Hepatocyte (in vitro differentiated cells): Measurements from ENCODE around the gene TMPRSS11B.

Experiments
- CTCF ChIP-seq: fragments of 200-600 bp; sonication (generic); IDR thresholded peaks from 2 replicates; pipeline ENCODE4 v1.5.1; 2016; ENCODE audit warnings: antibody characterized with exemption, mild to moderate bottlenecking; ENCODE audit not compliant: poor library complexity
- EZH2 ChIP-seq: fragments of 200-600 bp; sonication (generic); IDR thresholded peaks from 2 replicates; pipeline ENCODE4 v1.6.1; 2016; ENCODE audit warnings: antibody characterized with exemption, mild to moderate bottlenecking, borderline replicate concordance
- EZH2phosphoT487 ChIP-seq: fragments of 200-600 bp; sonication (generic); IDR thresholded peaks from one replicate; pipeline ENCODE4 v1.6.1; 2018; ENCODE audit warnings: antibody characterized with exemption, mild to moderate bottlenecking, low read depth, moderate library complexity; ENCODE audit not compliant: unreplicated experiment, severe bottlenecking

GRCh38 chr4:68187145-68187544 is 58.3 kb downstream of the TMPRSS11B start:
- TF ChIP-seq EZH2: no peak
- no peak for TF ChIP-seq CTCF
- TF ChIP-seq EZH2phosphoT487: no peak
